Germinal center (tissue), 1 donor: ENCODE results near the gene UGGT1.

ENCODE experiments used
- DNase-seq: peaks from one replicate; pipeline ENCODE4 v3.0.0; 2012; ENCODE audit warnings: mixed read lengths, low spot score

The UGGT1 gene

GRCh38 chr2:128217671-128218070 lies 126.7 kb downstream of the UGGT1 start:
- no peak for DNase-seq

GRCh38 chr2:128219891-128220290 lies 128.9 kb downstream of the UGGT1 start:
- no peak for DNase-seq

GRCh38 chr2:128227862-128228261 lies 136.9 kb downstream of the UGGT1 start:
- no peak for DNase-seq

- no peak for DNase-seq
Observed at GRCh38 chr2:128228894-128229293, 137.9 kb downstream of the UGGT1 start.

- DNase-seq, result peak; percentile 93
Observed at GRCh38 chr2:128232965-128233789, 142.2 kb downstream of the UGGT1 start.

GRCh38 chr2:128233790-128234395 lies 142.9 kb downstream of the UGGT1 start:
- no peak for DNase-seq

- no peak for DNase-seq
Observed at GRCh38 chr2:128234613-128235012, 143.6 kb downstream of the UGGT1 start.

GRCh38 chr2:128235581-128235980 lies 144.6 kb downstream of the UGGT1 start:
- no peak for DNase-seq

GRCh38 chr2:128236491-128237035 lies 145.6 kb downstream of the UGGT1 start:
- no peak for DNase-seq

- DNase-seq, result no peak
Observed at GRCh38 chr2:128237081-128237534, 146.1 kb downstream of the UGGT1 start.

GRCh38 chr2:128237911-128238697 lies 147.1 kb downstream of the UGGT1 start:
- DNase-seq, result no peak

- DNase-seq, result no peak
Observed at GRCh38 chr2:128241896-128242295, 150.9 kb downstream of the UGGT1 start.
